HepG2 (cell line): ENCODE measurements around the gene TC2N. TPM values are rescaled to one million over a fixed set of nuclear protein-coding genes. Genes with fewer than 3 reads are reported as not detected.

Experiments used
- ATAC-seq: fragments of 200-7000 bp; cut with Tn5 transposase; 3 replicates; pipeline ENCODE4 v1.9.1; 2020; ENCODE audit warnings: mild to moderate bottlenecking, moderate library complexity
- BruUV-seq: library from RNA; stranded (reverse); fragments of 400-500 nt; replicated peaks from 2 replicates; lab custom pipeline; 2021; lab: Mats Ljungman, UMichigan
- CTCF ChIA-PET: fragments of 300-600 bp; formaldehyde crosslinking; extraction: SDS; loops from one replicate; lab custom pipeline; 2021; ENCODE audit warnings: low total read pairs, inconsistent platforms, low intra/inter-chr PET ratio; lab: Yijun Ruan, JAX
- POLR2A ChIA-PET: fragments of 350-600 bp; sonication (Branson Sonifier 250); formaldehyde crosslinking; loops from one replicate; lab custom pipeline; 2020; ENCODE audit warnings: antibody characterized with exemption, inconsistent platforms; lab: Yijun Ruan, JAX
- DNase-seq: peaks from one replicate; pipeline ENCODE4 v3.0.0-alpha.2; 2015; ENCODE audit warnings: low spot score
- FAIRE-seq: peaks from 3 replicates; lab custom pipeline; 2011; peaks lifted over from hg19 to GRCh38; lab: Jason Lieb, UNC
- H2AFZ ChIP-seq: one replicate; pipeline ENCODE4 v1.6.1; 2011; ENCODE audit warnings: low read length, inconsistent platforms
- H3K27ac ChIP-seq: fragments of 300-600 bp; 3 replicates; pipeline ENCODE4 v1.8.0; 2011; ENCODE audit warnings: mixed run types, mild to moderate bottlenecking, mixed read lengths, low read length, inconsistent platforms; ENCODE audit not compliant: insufficient read depth; ENCODE audit errors: extremely low read length
- H3K27me3 ChIP-seq, 2 experiments: fragments of 200-600 bp in 1 of 2; 2 replicates in 1 of 2; 3 replicates in 1 of 2; pipeline versions ENCODE4 v1.6.0 to v1.8.0; 2011; ENCODE audit warnings: low read length in 2 of 2, mild to moderate bottlenecking in 2 of 2, moderate library complexity in 2 of 2, inconsistent platforms in 1 of 2; ENCODE audit not compliant: insufficient read depth in 2 of 2, control insufficient read depth in 1 of 2
- H3K36me3 ChIP-seq, 2 experiments: fragments of 200-600 bp in 1 of 2; replicated peaks in 1 of 2; 2 replicates in 1 of 2; 3 replicates in 1 of 2; pipeline versions ENCODE4 v1.5.1 to v1.8.0; 2011; ENCODE audit warnings: low read length in 2 of 2, inconsistent platforms in 1 of 2; ENCODE audit not compliant: insufficient read depth in 2 of 2, control insufficient read depth in 1 of 2
- H3K4me1 ChIP-seq: 2 replicates; pipeline ENCODE4 v1.5.1; 2012; ENCODE audit warnings: low read length, inconsistent platforms; ENCODE audit not compliant: insufficient read depth
- H3K4me2 ChIP-seq: 2 replicates; pipeline ENCODE4 v1.6.0; 2011; ENCODE audit warnings: low read depth, low read length, inconsistent platforms
- H3K4me3 ChIP-seq, 3 experiments: fragments of 200-600 bp in 1 of 3; sonication (generic), shearing (Covaris generic) in 1 of 3; replicated peaks in 1 of 3; 2 replicates each; pipeline ENCODE4 v1.5.1; 2011 to 2016; ENCODE audit warnings: low read length in 3 of 3, inconsistent platforms in 2 of 3, low read depth in 2 of 3, mild to moderate bottlenecking in 2 of 3, control low read depth in 1 of 3, mixed read lengths in 1 of 3; ENCODE audit not compliant: insufficient read depth in 1 of 3
- H3K79me2 ChIP-seq: one replicate; pipeline ENCODE4 v1.6.1; 2011; ENCODE audit warnings: low read length, inconsistent platforms; ENCODE audit not compliant: insufficient read depth
- H3K9ac ChIP-seq: 2 replicates; pipeline ENCODE4 v1.6.0; 2011; ENCODE audit warnings: mild to moderate bottlenecking, low read depth, low read length, inconsistent platforms; ENCODE audit not compliant: insufficient read depth
- H3K9me3 ChIP-seq: 2 replicates; pipeline ENCODE4 v1.5.1; 2012; ENCODE audit warnings: mild to moderate bottlenecking, low read length
- H4K20me1 ChIP-seq: 2 replicates; pipeline ENCODE4 v1.6.0; 2011; ENCODE audit warnings: inconsistent platforms, mild to moderate bottlenecking, low read length, moderate library complexity; ENCODE audit not compliant: insufficient read depth
- ATM ChIP-seq: fragments of 450-650 bp; IDR thresholded peaks from 2 replicates; pipeline ENCODE4 v1.7.1; 2017; ENCODE audit warnings: mild to moderate bottlenecking, borderline replicate concordance
- CCAR2 ChIP-seq: fragments of 200-400 bp; formaldehyde crosslinking; optimal IDR thresholded peaks from 2 replicates; pipeline ENCODE3; 2018; ENCODE audit warnings: low read depth, mild to moderate bottlenecking, low read length, moderate library complexity
- JUND ChIP-seq: sonication (generic); formaldehyde crosslinking; IDR thresholded peaks from 2 replicates; pipeline ENCODE4 v1.8.0; 2022; ENCODE audit warnings: mild to moderate bottlenecking, missing genetic modification reagents
- MEF2D ChIP-seq: sonication (generic); formaldehyde crosslinking; IDR thresholded peaks from 2 replicates; pipeline ENCODE4 v1.5.1; 2020; ENCODE audit warnings: mild to moderate bottlenecking, missing genetic modification reagents
- PAF1 ChIP-seq: IDR thresholded peaks from 2 replicates; pipeline ENCODE4 v1.6.1; 2016; ENCODE audit warnings: missing genetic modification reagents, missing compliant biosample characterization
- ZBTB26 ChIP-seq: IDR thresholded peaks from 2 replicates; pipeline ENCODE4 v1.6.1; 2016; ENCODE audit warnings: missing compliant biosample characterization, missing genetic modification reagents, borderline replicate concordance
- ZNF775 ChIP-seq: sonication (generic); formaldehyde crosslinking; IDR thresholded peaks from 2 replicates; pipeline ENCODE4 v1.4.0; 2020; ENCODE audit warnings: missing genetic modification reagents, mild to moderate bottlenecking, moderate library complexity, borderline replicate concordance
- WGBS: methylation state at CpG from one replicate; pipeline ENCODE4 v1.1.6; 2017; ENCODE audit warnings: low lambda C conversion rate; 5-methylcytosine and 5-hydroxymethylcytosine counted together
- in situ Hi-C: cut with HindIII; loops from 2 replicates; pipeline ENCODE4 v1.10.0; 2017; ENCODE audit warnings: low pct_unique_long_range_greater_than_20kb; ENCODE audit not compliant: extremely low pct_ligation_motif_present
- intact Hi-C: fragments of 100-400 bp; cut with micrococcal nuclease; formaldehyde crosslinking; loops from one replicate; pipeline ENCODE4 v1.10.0; 2022; ENCODE audit not compliant: unreplicated experiment
- polyA plus RNA-seq, 8 experiments: library from polyadenylated mRNA; depleted of rRNA in 3 of 8; stranded (reverse) in 7 of 8; unstranded in 1 of 8; fragments of >200 nt; fragmentation: Illumina TruSeq in 4 of 8; extraction: Trizol in 4 of 8; gene quantifications; 2 replicates each; pipeline versions ENCODE4 v1.2.1 to v1.2.3, GENCODE V29; 2011 to 2016; ENCODE audit warnings: low read depth in 4 of 8, missing spikeins in 1 of 8, mixed read lengths in 1 of 8; ENCODE audit not compliant: insufficient read depth in 1 of 8
- total RNA-seq, 5 experiments: library from RNA; depleted of rRNA; stranded (reverse); fragments of >200 nt; fragmentation: Illumina TruSeq; extraction: Trizol; gene quantifications; 2 replicates each; pipeline ENCODE4 v1.2.3, GENCODE V29; 2016; ENCODE audit warnings: low read depth in 1 of 5

Gene TC2N
- total and polyA plus RNA-seq, 2 of the 13 experiments (the other 11 are each of a cell fraction or from before 2014, with no cell fraction given), result 0.03 TPM; not detected in 1

DNA sequence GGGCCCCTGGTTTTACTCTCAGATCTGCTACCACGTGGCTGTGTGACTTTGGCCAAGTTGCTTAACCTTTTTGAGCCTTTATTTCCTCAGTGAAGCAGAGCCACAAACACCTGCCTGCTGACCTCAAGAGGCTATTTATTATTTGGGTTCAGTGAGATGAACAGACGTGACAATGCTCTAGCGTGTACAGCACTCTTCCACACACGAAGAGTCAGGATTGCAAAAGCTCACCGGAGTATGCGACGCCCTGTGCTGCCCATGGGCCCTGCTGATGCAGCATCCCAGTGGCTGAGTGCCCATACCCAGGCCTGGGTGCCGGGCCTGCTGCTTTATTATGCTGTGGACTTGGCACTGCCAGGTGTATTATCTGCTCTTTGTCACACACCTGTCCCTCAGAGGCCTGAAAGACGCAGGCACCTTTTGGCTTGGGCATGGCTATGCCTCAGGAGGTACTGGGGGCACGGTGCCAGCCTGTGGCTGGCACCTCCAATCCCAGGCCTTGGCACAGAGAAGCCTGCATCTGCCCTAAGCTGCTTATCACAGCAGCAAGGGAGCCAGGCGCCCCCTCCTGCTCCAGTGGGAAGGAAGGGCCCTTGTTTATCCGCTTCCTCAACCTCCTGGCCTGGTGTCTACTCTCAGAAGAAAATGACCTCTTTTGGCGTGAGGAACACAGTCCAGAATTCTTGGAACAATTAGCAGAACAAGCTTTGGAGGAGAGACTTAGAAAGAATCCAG lies 22.3 kb upstream of the TC2N start:
- in situ Hi-C loops, result no loop called here
- intact Hi-C loops, result no loop called here
- CTCF ChIA-PET, result no interaction called here

DNA sequence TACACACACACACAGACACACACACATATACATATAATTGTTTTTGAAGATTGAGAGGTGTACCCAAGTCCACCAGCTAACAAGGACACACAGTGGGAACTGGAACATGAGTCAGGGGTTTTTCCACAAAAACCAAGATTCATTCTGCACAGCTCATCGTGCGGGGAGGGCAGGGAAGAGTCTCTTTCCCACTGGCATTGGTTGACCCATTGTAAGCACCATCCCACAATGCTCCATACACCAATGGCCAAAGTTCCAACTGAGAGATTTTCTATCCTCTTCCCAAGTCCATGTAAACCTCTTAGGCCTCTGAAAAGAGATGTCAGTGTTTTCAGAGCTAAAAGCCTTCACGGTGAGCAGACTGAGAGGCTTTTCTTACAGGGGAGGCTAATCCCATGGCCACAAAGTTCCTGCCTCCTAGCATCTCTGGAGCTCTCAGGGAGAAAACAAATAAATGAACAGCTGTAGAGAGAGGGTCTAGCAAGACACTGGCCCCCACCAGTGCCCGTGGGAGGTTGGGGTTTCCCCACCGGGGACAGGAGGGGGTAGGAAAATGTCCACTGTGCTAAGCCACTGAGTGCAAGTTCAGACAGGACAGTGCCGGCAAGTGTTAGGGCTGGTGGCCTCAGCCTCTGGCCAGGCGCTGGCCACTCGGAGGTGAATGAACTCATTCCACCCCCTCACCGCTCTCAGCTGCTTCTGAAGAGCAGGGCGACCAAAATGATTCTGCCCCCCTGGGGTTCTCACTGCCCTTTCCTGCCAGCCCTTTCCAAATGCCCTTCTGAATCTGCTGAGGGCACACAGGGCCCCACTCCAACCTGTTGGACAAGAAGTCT lies 21.5 kb upstream of the TC2N start:
- Histone ChIP-seq H3K27me3 (no peaks in the 10 kb centered on the region), H3K9ac (no peak overlapping the region), H3K36me3 (no peaks in the 10 kb centered on the region), H3K79me2 (no peaks in the 10 kb centered on the region), H3K4me3 (no peak overlapping the region), H3K4me2 (no peak overlapping the region), H2AFZ (no peak overlapping the region), H3K27ac (no peak overlapping the region), H3K9me3 (no peaks in the 10 kb centered on the region), H3K4me1 (no peaks in the 10 kb centered on the region; the same call in 1 of the 2 replicates), H4K20me1 (no peaks in the 10 kb centered on the region)
- BruUV-seq, result no TSS peak
- CTCF ChIA-PET, result no interaction called here
- TF ChIP-seq MEF2D (CRISPR knock-in tag) (no peak), JUND (no peak), PAF1 (CRISPR knock-in tag) (no peak), ZBTB26 (no peak), ZNF775 (CRISPR knock-in tag) (no peak), ATM (no peak)
- POLR2A ChIA-PET, result no interaction called here
- WGBS, result 66% methylated on average over 10 of the region's 10 CpGs
- intact Hi-C loops (no loop called here), in situ Hi-C loops (no loop called here)
- no peak for DNase-seq
- FAIRE-seq, result no peak
- ATAC-seq, result 0 out of 3 replicates have a peak, but pooled peaks have one; percentile 21

More for the DNA sequence above, 22.3 kb upstream of the TC2N start:
- WGBS, result 63% methylated on average over 10 of the region's 13 CpGs
- Histone ChIP-seq H3K79me2 (no peaks in the 10 kb centered on the region), H3K27me3 (no peaks in the 10 kb centered on the region), H3K9me3 (no peaks in the 10 kb centered on the region), H3K27ac (no peak overlapping the region), H3K9ac (no peak overlapping the region), H2AFZ (no peak overlapping the region), H3K4me3 (no peak overlapping the region), H4K20me1 (no peaks in the 10 kb centered on the region), H3K4me1 (no peaks in the 10 kb centered on the region; the same call in 1 of the 2 replicates), H3K4me2 (no peak overlapping the region), H3K36me3 (no peaks in the 10 kb centered on the region)
- BruUV-seq, result no TSS peak
- no peak for FAIRE-seq
- no peak for TF ChIP-seq CCAR2
- DNase-seq, result no peak
- POLR2A ChIA-PET, result no interaction called here
- ATAC-seq, result no peak
